Measurements from ENCODE around the gene CKS2. TPM values are rescaled to one million over a fixed set of nuclear protein-coding genes. Genes with fewer than 3 reads are reported as not detected.

CKS2 gene
- 269 and 355 TPM in 2 replicates for total RNA-seq

DNA sequence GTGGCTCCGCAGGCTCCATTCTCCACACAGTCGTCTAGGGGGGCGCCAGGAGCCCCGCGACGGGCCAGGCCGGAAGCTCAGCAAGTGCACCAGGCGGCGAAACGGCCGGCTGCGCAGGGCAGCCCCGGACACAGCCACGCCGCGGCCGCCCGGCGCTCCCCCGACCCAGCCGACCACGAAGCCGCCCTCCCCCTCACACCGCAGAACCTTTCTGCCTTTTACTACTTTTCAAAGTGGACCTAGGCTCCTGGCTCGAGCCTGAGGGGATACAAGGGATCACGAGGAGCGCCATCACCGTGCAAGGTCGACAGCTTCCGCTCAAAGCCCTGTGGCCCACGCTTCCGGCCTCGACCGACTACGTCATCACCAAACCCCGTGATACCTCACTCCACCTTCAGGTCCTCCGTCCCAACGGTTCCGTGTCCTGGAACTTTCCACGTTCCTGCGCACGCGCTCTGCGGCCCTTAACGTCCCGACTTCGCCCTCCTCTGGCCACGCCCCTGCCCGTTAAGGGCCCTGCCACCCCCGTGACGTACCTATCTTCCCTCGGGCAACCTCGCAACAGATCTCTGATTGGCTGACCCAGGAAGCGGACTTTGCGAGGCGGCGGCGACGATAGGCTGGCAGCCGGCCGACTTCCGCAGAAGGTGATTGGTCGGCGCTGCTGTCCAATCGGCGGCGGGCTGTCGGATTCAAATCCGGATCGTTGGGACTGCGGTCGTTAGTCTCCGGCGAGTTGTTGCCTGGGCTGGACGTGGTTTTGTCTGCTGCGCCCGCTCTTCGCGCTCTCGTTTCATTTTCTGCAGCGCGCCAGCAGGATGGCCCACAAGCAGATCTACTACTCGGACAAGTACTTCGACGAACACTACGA, at the start of gene CKS2:
TSS of gene CKS2 (plus strand) at position 721 of the 871 bp plus-strand sequence. CDS start at position 819, 98 bp downstream.

DNA sequence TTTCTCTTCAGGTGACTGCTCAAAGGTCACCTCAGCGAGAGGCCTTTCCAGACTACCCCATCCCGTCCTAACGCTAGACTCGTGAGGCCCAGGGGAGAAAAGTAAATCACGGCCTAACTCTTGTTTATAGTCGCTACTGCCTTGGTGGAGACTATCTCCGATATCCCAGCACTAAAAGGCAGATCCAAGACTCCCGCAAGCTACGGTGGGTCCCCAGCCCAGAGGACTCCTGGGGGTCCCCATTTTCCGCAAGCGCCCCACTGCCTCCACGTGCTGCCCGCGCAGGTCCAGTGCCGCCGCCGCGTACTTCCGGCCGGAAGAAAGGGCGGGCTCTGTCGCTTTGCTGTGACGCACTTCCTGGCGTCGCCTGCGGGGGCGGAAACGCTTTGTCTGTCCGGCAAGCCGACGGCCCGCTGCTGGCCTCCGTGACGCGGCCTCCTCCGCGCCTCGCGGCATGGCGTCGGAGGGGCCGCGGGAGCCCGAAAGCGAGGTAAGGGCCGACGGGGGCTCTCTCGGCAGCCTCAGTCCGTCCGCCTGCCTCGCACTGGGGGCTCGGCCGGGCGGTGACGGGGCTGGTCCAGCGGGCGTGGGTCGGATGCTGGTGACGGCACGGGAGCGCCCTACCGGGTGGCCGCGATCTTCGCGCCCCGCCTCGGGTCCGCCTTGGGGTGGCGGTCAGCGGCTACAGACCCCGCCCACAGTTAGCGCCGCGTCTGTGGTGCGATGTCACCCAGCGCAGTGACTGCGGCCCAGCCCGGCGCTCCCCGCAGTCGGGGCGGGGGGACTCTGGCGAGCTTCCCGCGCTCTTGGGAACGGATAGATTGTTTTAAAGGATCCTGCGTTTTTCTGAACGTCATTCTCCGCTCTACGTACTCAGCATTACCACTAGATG, 7.4 kb downstream of the CKS2 start, which contains the start of gene SECISBP2:
TSS of gene SECISBP2 (plus strand) at position 378 of the 892 bp plus-strand sequence. CDS start at position 455, 77 bp downstream.

Other genes starting within 250 kb of the CKS2 start
- 1.2 and 4.1 TPM in 2 replicates for gene SHC3, start 132.4 kb upstream of the CKS2 start, total RNA-seq
- gene SECISBP2, start 7.3 kb downstream of the CKS2 start, total RNA-seq, result 18.4 and 21.3 TPM in 2 replicates
- under 0.01 and 0.18 TPM in 2 replicates for gene SEMA4D, start 186.9 kb downstream of the CKS2 start, total RNA-seq

Data from myometrial cell (primary cell).